GM23248 (cell line): ENCODE measurements around the gene PKHD1. TPM values are rescaled to one million over a fixed set of nuclear protein-coding genes. Genes with fewer than 3 reads are reported as not detected.
A peak's percentile ranks its signal among the peaks of the same experiment; 100 is the strongest.

ENCODE experiments used
- DNase-seq: peaks from one replicate; pipeline ENCODE4 v3.0.0-alpha.2; 2015
- H2AFZ ChIP-seq: fragments of 200-600 bp; sonication (generic); 2 replicates; pipeline ENCODE4 v1.6.1; 2016; ENCODE audit warnings: antibody characterized with exemption
- H3F3A ChIP-seq: fragments of 200-600 bp; sonication (generic); 2 replicates; pipeline ENCODE4 v1.6.1; 2016; ENCODE audit warnings: mild to moderate bottlenecking, antibody characterized with exemption, mixed run types; ENCODE audit not compliant: insufficient read depth
- H3K27ac ChIP-seq: fragments of 200-600 bp; sonication (generic); 2 replicates; pipeline ENCODE4 v1.5.1; 2016; ENCODE audit warnings: mild to moderate bottlenecking
- H3K27me3 ChIP-seq: fragments of 200-600 bp; sonication (generic); replicated peaks from 2 replicates; pipeline ENCODE4 v1.6.1; 2016; ENCODE audit warnings: mild to moderate bottlenecking; ENCODE audit not compliant: insufficient read depth
- H3K36me3 ChIP-seq: fragments of 200-600 bp; sonication (generic); 2 replicates; pipeline ENCODE4 v1.6.1; 2016; ENCODE audit warnings: low read depth, mild to moderate bottlenecking
- H3K4me1 ChIP-seq: fragments of 200-600 bp; sonication (generic); 2 replicates; pipeline ENCODE4 v1.6.1; 2016; ENCODE audit warnings: mild to moderate bottlenecking; ENCODE audit not compliant: insufficient read depth
- H3K4me2 ChIP-seq: fragments of 200-600 bp; sonication (generic); one replicate; pipeline ENCODE4 v1.6.1; 2016; ENCODE audit warnings: mild to moderate bottlenecking; ENCODE audit not compliant: unreplicated experiment
- H3K4me3 ChIP-seq: fragments of 200-600 bp; sonication (generic); 2 replicates; pipeline ENCODE4 v1.5.1; 2016; ENCODE audit warnings: mild to moderate bottlenecking
- H3K79me2 ChIP-seq: fragments of 200-600 bp; sonication (generic); 2 replicates; pipeline ENCODE4 v1.6.1; 2016; ENCODE audit warnings: mild to moderate bottlenecking; ENCODE audit not compliant: insufficient read depth
- H3K9ac ChIP-seq: fragments of 200-600 bp; sonication (generic); 2 replicates; pipeline ENCODE4 v1.6.1; 2016; ENCODE audit warnings: mild to moderate bottlenecking
- H3K9me2 ChIP-seq: fragments of 200-600 bp; sonication (generic); 2 replicates; pipeline ENCODE4 v1.6.1; 2016; ENCODE audit warnings: mixed run types, mild to moderate bottlenecking, moderate library complexity; ENCODE audit not compliant: insufficient read depth
- H3K9me3 ChIP-seq: fragments of 200-600 bp; sonication (generic); one replicate; pipeline ENCODE4 v1.6.1; 2017; ENCODE audit warnings: low read depth
- H4K20me1 ChIP-seq: fragments of 200-600 bp; sonication (generic); 2 replicates; pipeline ENCODE4 v1.6.0; 2016; ENCODE audit not compliant: insufficient read depth
- EZH2 ChIP-seq: fragments of 200-600 bp; sonication (generic); IDR thresholded peaks from 2 replicates; pipeline ENCODE4 v1.6.1; 2018; ENCODE audit warnings: antibody characterized with exemption, mild to moderate bottlenecking; ENCODE audit not compliant: insufficient read depth, poor library complexity, severe bottlenecking
- EZH2phosphoT487 ChIP-seq: fragments of 200-600 bp; sonication (generic); IDR thresholded peaks from 2 replicates; pipeline ENCODE4 v1.6.1; 2018; ENCODE audit warnings: antibody characterized with exemption, moderate library complexity, mild to moderate bottlenecking, low read depth; ENCODE audit not compliant: insufficient read depth
- WGBS, 2 experiments: methylation state at CpG; one replicate each; pipeline ENCODE4 v1.1.6; 2015 to 2017; ENCODE audit warnings: low lambda C conversion rate in 2 of 2, low coverage in 1 of 2; ENCODE audit errors: missing lambda C conversion rate in 2 of 2; 5-methylcytosine and 5-hydroxymethylcytosine counted together
- in situ Hi-C: fragments of 300-500 bp; cut with MboI; formaldehyde crosslinking; loops from 2 replicates; pipeline ENCODE4 v1.15.0; 2020
- polyA plus RNA-seq: library from polyadenylated mRNA; unstranded; fragments of >200 nt; fragmentation: Nextera tagmentation; extraction: Ambion mirVana; gene quantifications from 2 replicates; pipeline ENCODE4 v1.2.1, GENCODE V29; 2016
- total RNA-seq: library from RNA; depleted of rRNA; stranded (reverse); fragments of >200 nt; shearing (Covaris generic); gene quantifications from 2 replicates; pipeline ENCODE4 v1.2.3, GENCODE V29; 2014

The PKHD1 gene
- total and polyA plus RNA-seq, 2 experiments from 2014 or later = not detected

DNA sequence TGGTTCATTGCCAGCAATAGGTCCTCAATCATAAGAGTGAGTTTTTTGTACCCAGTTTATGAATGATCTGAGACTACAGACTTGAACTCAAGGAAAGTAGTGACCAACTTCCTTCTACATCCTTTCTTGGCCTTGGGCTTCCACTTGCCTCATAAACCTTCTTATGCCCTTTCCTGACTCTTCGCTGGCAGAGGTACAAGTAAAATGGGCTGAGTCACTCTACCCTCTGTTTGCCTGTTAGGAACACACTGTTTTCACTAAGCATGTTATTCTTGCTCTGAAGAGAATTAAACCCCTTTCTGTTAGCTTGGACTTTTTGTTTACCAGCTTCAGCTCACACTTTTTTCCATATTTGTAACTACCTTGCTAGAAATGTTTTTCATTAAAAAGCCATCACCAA is 74.4 kb downstream of the PKHD1 start:
- H3K9me2 ChIP-seq = no peaks in the 10 kb centered on the region
- H3K36me3 ChIP-seq = no peaks in the 10 kb centered on the region
- H3K4me3 ChIP-seq = no peak overlapping the region
- H3F3A ChIP-seq = no peaks in the 10 kb centered on the region
- TF ChIP-seq EZH2 (no peak), EZH2phosphoT487 (no peak)
- H3K4me1 ChIP-seq = no peaks in the 10 kb centered on the region
- no peak overlapping the region for H3K27ac ChIP-seq
- H3K27me3 ChIP-seq = 0 out of 2 replicates have a peak, but pooled peaks cover 4% of the 10 kb centered on the region
- H4K20me1 ChIP-seq = no peaks in the 10 kb centered on the region
- H2AFZ ChIP-seq = no peak overlapping the region
- 21% methylated on average over 1 of the region's 1 CpG for WGBS, 2 experiments
- H3K4me2 ChIP-seq = no peak overlapping the region
- H3K9ac ChIP-seq = no peak overlapping the region
- no peaks in the 10 kb centered on the region for H3K9me3 ChIP-seq
- peak; percentile 14 for DNase-seq
- no peaks in the 10 kb centered on the region for H3K79me2 ChIP-seq
- in situ Hi-C loops = no loop called here

DNA sequence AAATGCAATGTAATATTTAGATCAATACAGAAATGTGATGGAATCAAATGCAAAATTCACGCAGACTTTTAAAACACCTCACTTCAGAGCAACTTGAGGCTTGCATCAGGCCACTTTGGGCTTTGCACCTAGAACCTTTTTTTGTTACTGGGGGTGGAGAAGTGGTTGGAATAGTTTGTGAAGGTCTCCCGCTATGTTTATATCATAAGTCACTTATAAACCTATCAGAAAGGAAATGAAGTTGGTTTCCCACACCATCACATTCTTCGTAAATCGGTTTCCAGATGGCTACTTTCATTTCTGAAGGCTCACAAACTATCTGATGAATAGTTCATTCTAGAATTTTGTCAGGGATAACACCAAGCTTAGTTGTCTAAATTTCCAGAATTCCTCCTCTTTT is 74.8 kb downstream of the PKHD1 start:
- Histone ChIP-seq H3K4me1 (no peaks in the 10 kb centered on the region), H3K27ac (no peak overlapping the region), H3K4me2 (no peak overlapping the region), H3F3A (no peaks in the 10 kb centered on the region), H2AFZ (no peak overlapping the region), H3K27me3 (0 out of 2 replicates have a peak, but pooled peaks cover 4% of the 10 kb centered on the region), H3K4me3 (no peak overlapping the region), H3K9me3 (no peaks in the 10 kb centered on the region), H3K79me2 (no peaks in the 10 kb centered on the region), H3K36me3 (no peaks in the 10 kb centered on the region), H4K20me1 (no peaks in the 10 kb centered on the region), H3K9me2 (no peaks in the 10 kb centered on the region), H3K9ac (no peak overlapping the region)
- in situ Hi-C loops = no loop called here
- TF ChIP-seq EZH2phosphoT487 (no peak), EZH2 (no peak)
- DNase-seq = no peak
- 44 to 46% methylated on average over 4 of the region's 4 CpGs for WGBS, 2 experiments

DNA sequence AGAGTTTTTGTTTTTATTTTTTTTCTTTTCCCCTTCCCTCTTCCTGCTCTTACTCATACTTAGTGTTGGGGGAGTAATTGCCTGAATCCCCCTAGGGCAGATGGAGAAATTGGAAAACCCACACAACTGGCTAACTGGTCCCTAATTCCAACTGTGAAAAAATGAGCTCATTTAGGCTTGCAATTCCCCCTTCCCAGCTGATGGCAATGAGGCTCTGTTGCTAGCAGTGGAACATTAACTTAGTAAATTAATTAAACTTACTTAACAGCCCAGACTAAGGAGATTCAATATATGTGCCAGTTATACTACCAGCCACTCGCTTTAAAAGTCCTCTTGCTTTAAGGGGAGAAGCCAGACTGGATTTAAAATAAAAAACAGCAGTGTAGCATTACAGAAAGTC is 76.6 kb downstream of the PKHD1 start:
- Histone ChIP-seq H2AFZ (no peak overlapping the region), H3K9ac (no peak overlapping the region), H3K27me3 (no peaks in the 10 kb centered on the region), H3K9me2 (no peaks in the 10 kb centered on the region), H3K4me1 (no peaks in the 10 kb centered on the region), H3K36me3 (no peaks in the 10 kb centered on the region), H3K4me2 (no peak overlapping the region), H3K9me3 (no peaks in the 10 kb centered on the region), H3K4me3 (no peak overlapping the region), H3K27ac (no peak overlapping the region), H3F3A (no peaks in the 10 kb centered on the region), H4K20me1 (no peaks in the 10 kb centered on the region), H3K79me2 (no peaks in the 10 kb centered on the region)
- DNase-seq = no peak
- 13 to 16% methylated on average over 1 of the region's 1 CpG for WGBS, 2 experiments
- in situ Hi-C loops = no loop called here
- no peak for TF ChIP-seq EZH2
- TF ChIP-seq EZH2phosphoT487 = no peak

DNA sequence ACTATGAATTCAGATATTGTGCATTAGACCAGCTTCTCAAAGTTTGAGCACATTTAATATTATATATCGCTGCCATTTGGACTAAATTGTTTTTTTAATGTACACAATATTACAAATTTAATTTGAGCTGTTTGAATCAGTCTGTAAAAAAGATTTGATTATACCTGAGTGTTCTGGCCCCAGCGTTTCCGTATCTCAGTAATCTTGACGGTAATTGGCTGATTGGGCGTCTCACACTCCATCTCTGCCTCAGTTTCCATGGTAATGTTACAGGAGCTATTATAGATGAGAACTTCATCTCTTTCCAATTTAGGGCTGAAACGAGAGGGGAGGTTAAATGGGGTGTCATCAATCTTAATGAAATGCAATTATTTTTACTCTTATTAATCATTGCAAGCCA is 77.3 kb downstream of the PKHD1 start:
- no peak overlapping the region for H3K9ac ChIP-seq
- no peak overlapping the region for H3K4me3 ChIP-seq
- no peaks in the 10 kb centered on the region for H3K9me2 ChIP-seq
- H3K9me3 ChIP-seq = no peaks in the 10 kb centered on the region
- H4K20me1 ChIP-seq = no peaks in the 10 kb centered on the region
- H3K4me1 ChIP-seq = no peaks in the 10 kb centered on the region
- H3K4me2 ChIP-seq = no peak overlapping the region
- no peaks in the 10 kb centered on the region for H3K27me3 ChIP-seq
- H3K27ac ChIP-seq = no peak overlapping the region
- no peaks in the 10 kb centered on the region for H3F3A ChIP-seq
- in situ Hi-C loops = no loop called here
- TF ChIP-seq EZH2 = no peak
- TF ChIP-seq EZH2phosphoT487 = no peak
- 32 to 42% methylated on average over 6 of the region's 6 CpGs for WGBS, 2 experiments
- H2AFZ ChIP-seq = no peak overlapping the region
- no peaks in the 10 kb centered on the region for H3K79me2 ChIP-seq
- DNase-seq = no peak
- H3K36me3 ChIP-seq = no peaks in the 10 kb centered on the region
